ENCODE measurements around the gene GPD2. TPM values are rescaled to one million over a fixed set of nuclear protein-coding genes. Genes with fewer than 3 reads are reported as not detected.

The GPD2 gene
- total RNA-seq, 4 donors from 2014 or later: 16.7 to 51.5 (median 26.8) TPM

DNA sequence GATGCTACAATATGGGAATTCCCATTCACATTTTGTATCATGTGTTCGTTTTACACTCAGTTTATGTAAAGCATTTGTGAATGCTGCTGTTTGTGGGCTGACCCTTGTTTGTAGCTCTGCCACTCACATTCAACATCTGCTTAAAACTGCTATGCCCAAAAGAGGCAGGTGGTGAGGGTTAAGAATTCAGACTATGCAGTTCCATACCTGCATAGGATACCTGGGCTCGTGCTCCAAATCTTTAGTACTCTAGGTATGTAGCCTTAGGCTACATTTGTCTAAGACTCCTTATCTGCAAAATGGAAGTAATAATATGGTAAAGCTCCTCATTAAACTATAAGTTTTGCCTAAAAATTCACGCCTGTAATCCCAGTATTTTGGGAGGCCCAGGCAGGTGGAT is 199.5 kb downstream of the GPD2 start:
- no peak for TF ChIP-seq POLR2AphosphoS5 (IDR thresholded peaks at IDR 0.05)
- TF ChIP-seq, protein P1, sequence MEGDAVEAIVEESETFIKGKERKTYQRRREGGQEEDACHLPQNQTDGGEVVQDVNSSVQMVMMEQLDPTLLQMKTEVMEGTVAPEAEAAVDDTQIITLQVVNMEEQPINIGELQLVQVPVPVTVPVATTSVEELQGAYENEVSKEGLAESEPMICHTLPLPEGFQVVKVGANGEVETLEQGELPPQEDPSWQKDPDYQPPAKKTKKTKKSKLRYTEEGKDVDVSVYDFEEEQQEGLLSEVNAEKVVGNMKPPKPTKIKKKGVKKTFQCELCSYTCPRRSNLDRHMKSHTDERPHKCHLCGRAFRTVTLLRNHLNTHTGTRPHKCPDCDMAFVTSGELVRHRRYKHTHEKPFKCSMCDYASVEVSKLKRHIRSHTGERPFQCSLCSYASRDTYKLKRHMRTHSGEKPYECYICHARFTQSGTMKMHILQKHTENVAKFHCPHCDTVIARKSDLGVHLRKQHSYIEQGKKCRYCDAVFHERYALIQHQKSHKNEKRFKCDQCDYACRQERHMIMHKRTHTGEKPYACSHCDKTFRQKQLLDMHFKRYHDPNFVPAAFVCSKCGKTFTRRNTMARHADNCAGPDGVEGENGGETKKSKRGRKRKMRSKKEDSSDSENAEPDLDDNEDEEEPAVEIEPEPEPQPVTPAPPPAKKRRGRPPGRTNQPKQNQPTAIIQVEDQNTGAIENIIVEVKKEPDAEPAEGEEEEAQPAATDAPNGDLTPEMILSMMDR (IDR thresholded peaks at IDR 0.05): no peak
- no peak for TF ChIP-seq POLR2A (IDR thresholded peaks at IDR 0.05)
- TF ChIP-seq EP300 (IDR thresholded peaks at IDR 0.05): no peak
- Histone ChIP-seq H3K4me1 (no peaks in the 10 kb centered on the region), H3K36me3 (no peaks in the 10 kb centered on the region), H3K27me3 (no peaks in the 10 kb centered on the region), H3K4me3 (no peak overlapping the region), H3K27ac (no peak overlapping the region), H3K9me3 (peaks cover 0 to 1% (median 0%) of the 10 kb centered on the region in 3 donors)
- no peak for ATAC-seq
- WGBS, 2 donors (ENCODE audit: low coverage in 1 of 2): 80% methylated on average over 1 to 2 of the region's 3 CpGs

Other genes starting within 250 kb of the GPD2 start
- 1 to 10 TPM; 1.3 to 7.3 (median 1.8) TPM for gene NR4A2, start 103.7 kb upstream of the GPD2 start, total RNA-seq